Gastrocnemius medialis (tissue), 4 donors: ENCODE results near the gene WDR4. TPM values are rescaled to one million over a fixed set of nuclear protein-coding genes. Genes with fewer than 3 reads are reported as not detected.

Experiments
- ATAC-seq, 2 donors: fragments of 150-250 bp; one replicate each; pipeline ENCODE4 v1.9.1; 2016
- DNase-seq, 2 donors: peaks; one replicate each; pipeline ENCODE4 v3.0.0-alpha.2; 2019
- H3K27ac ChIP-seq, 4 donors: fragments of 200-600 bp; sonication (generic); 1 replicate in 1 of 4; 2 replicates in 3 of 4; pipeline ENCODE4 v1.5.1; 2016 to 2018; ENCODE audit warnings: mild to moderate bottlenecking in 2 of 4, moderate library complexity in 1 of 4
- H3K27me3 ChIP-seq, 3 donors: fragments of 200-600 bp; sonication (generic) in 2 of 3; 1 replicate in 1 of 3; 2 replicates in 2 of 3; pipeline versions ENCODE4 v1.5.1 to v1.6.0; 2016 to 2019; ENCODE audit warnings: mild to moderate bottlenecking in 1 of 3, moderate library complexity in 1 of 3
- H3K36me3 ChIP-seq, 2 donors: fragments of 200-600 bp; sonication (generic) in 1 of 2; one replicate each; pipeline ENCODE4 v1.5.1; 2017 to 2018
- H3K4me1 ChIP-seq, 2 donors: fragments of 200-600 bp; sonication (generic) in 1 of 2; one replicate each; pipeline ENCODE4 v1.5.1; 2016 to 2017; ENCODE audit warnings: mild to moderate bottlenecking in 2 of 2
- H3K4me3 ChIP-seq, 4 donors: fragments of 200-600 bp; sonication (generic) in 3 of 4; 1 replicate in 1 of 4; 2 replicates in 3 of 4; pipeline ENCODE4 v1.5.1; 2016 to 2019; ENCODE audit warnings: mild to moderate bottlenecking in 2 of 4
- H3K9me3 ChIP-seq, 3 donors: fragments of 200-600 bp; sonication (generic) in 2 of 3; 1 replicate in 1 of 3; 2 replicates in 2 of 3; pipeline ENCODE4 v1.5.1; 2016 to 2019
- POLR2A ChIP-seq, 2 donors: fragments of 450-650 bp; IDR thresholded peaks; one replicate each; pipeline ENCODE4 v1.6.1; 2017; ENCODE audit warnings: antibody characterized with exemption in 2 of 2, mild to moderate bottlenecking in 2 of 2, moderate library complexity in 2 of 2
- in situ Hi-C, 4 donors: fragments of 200-750 bp; cut with MboI; loops; one replicate each; pipeline versions ENCODE4 v1.15.0 to v1.8.0; 2017; ENCODE audit warnings: low sequenced_read_pairs in 4 of 4
- intact Hi-C: fragments of 100-400 bp; cut with DNase I; formaldehyde crosslinking; loops from one replicate; pipeline ENCODE4 v1.15.1; 2023; ENCODE audit warnings: low total_unique reads
- total RNA-seq, 4 donors: library from RNA; depleted of rRNA; stranded (reverse); fragments of >200 nt; gene quantifications; one replicate each; pipeline versions ENCODE4 v1.1.0 to v1.2.3, GENCODE V29; 2016
- TF ChIP-seq, protein P1 (sequence below), 5 experiments: fragments of 450-650 bp in 3 of 5; fragments of 200-600 bp in 2 of 5; sonication (generic) in 2 of 5; IDR thresholded peaks in 4 of 5; conservative IDR thresholded peaks in 1 of 5; 1 replicate in 4 of 5; 2 replicates in 1 of 5; pipeline ENCODE4 v1.5.1; 2016 to 2019; ENCODE audit warnings: antibody characterized with exemption in 5 of 5, mild to moderate bottlenecking in 3 of 5, moderate library complexity in 3 of 5

WDR4 gene
- total RNA-seq, 4 donors from 2014 or later, result 1.9 to 13.3 (median 4.4) TPM

DNA sequence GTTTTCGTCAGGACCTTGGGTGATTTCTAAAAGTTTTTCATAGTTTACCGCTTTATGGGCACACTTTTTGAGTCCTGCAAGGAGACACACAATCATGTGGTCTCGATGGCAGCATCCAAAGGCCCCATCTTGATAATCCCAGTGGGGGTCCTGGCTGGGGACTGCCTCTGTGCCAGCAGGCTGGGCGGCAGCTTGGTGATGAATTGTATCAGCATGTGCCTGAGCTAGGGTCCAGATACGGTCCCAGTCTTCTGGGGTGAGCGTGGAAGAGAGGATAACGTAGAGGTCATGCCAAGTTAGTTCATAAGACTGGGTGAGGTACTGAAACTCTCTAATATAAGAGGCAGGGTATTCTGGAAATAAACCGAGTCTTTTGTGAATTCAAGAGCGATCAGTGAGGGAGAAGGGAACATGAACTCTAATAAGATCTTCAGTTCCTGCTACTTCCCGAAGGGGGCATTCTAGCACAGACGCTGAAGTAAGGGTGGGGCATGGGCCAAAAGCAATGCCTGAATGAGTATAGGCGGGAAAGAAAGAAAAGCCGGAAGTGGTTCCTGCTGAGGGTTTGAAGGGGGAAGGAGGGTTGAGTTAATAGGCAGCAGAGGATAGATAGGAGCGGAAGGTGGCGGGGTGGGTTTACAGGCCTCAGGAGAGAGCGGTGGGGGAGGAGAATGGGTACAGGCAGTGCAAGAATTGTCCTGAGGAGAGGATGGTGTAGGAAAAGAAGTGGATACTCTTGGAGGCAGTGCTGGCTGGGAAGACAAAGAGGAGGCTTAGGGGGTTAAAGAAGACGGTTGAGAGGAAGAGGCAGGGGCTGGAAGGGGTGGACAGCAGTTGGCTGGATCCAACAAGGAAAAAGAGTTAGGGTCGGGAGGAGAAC, 44.5 kb upstream of the WDR4 start:
- in situ Hi-C loops, result no loop called here
- TF ChIP-seq POLR2A (IDR thresholded peaks at IDR 0.05), result no peak
- TF ChIP-seq, protein P1, sequence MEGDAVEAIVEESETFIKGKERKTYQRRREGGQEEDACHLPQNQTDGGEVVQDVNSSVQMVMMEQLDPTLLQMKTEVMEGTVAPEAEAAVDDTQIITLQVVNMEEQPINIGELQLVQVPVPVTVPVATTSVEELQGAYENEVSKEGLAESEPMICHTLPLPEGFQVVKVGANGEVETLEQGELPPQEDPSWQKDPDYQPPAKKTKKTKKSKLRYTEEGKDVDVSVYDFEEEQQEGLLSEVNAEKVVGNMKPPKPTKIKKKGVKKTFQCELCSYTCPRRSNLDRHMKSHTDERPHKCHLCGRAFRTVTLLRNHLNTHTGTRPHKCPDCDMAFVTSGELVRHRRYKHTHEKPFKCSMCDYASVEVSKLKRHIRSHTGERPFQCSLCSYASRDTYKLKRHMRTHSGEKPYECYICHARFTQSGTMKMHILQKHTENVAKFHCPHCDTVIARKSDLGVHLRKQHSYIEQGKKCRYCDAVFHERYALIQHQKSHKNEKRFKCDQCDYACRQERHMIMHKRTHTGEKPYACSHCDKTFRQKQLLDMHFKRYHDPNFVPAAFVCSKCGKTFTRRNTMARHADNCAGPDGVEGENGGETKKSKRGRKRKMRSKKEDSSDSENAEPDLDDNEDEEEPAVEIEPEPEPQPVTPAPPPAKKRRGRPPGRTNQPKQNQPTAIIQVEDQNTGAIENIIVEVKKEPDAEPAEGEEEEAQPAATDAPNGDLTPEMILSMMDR (IDR thresholded peaks at IDR 0.05 in 4 of 5, conservative IDR thresholded peaks at IDR 0.05 in 1 of 5), result peak; percentile 62 to 83 (median 71)

DNA sequence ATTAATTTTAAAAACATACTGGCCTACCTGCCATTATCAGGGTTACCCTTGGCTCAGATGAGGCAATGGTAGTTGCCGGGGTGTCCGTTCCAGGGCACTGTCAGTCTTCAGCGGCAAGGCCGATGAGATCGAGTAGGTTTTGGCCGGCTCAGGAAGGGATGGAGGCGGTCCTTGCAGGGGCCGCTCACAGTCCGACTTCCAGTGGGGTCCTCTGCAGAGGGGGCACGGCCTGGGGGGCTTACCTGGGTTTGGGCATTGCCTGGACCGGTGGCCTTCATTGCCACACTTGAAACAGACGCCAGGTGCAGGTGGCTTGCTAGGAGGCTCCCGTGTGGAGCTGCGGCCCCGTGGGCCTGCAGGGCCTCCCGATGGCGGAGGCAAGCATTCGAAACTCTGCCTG, 43.6 kb upstream of the WDR4 start:
- Histone ChIP-seq H3K36me3 (no peaks in the 10 kb centered on the region), H3K27ac (no peak overlapping the region), H3K9me3 (no peaks in the 10 kb centered on the region), H3K27me3 (no peaks in the 10 kb centered on the region), H3K4me1 (peaks cover 5 to 8% of the 10 kb centered on the region in 2 donors), H3K4me3 (no peak overlapping the region)
- ATAC-seq (no peak), DNase-seq (no peak)
- intact Hi-C loops (no loop called here), in situ Hi-C loops (no loop called here)
- TF ChIP-seq, protein P1 (IDR thresholded peaks at IDR 0.05 in 4 of 5, conservative IDR thresholded peaks at IDR 0.05 in 1 of 5), result no peak

More for the DNA sequence above, 44.5 kb upstream of the WDR4 start:
- intact Hi-C loops, result no loop called here
- peak; percentile 53 to 64 for DNase-seq
- peak; percentile 85 to 91 for ATAC-seq
- no peaks in the 10 kb centered on the region for H3K36me3 ChIP-seq
- H3K9me3 ChIP-seq, result no peaks in the 10 kb centered on the region
- H3K4me3 ChIP-seq, result no peak overlapping the region
- no peaks in the 10 kb centered on the region for H3K27me3 ChIP-seq
- H3K27ac ChIP-seq, result no peak overlapping the region
- peaks cover 5 to 8% of the 10 kb centered on the region in 2 donors for H3K4me1 ChIP-seq

GRCh38 chr21:42921927-42922326, 42.6 kb upstream of the WDR4 start:
- in situ Hi-C loops (no loop called here), intact Hi-C loops (no loop called here)
- ATAC-seq, result no peak
- H3K9me3 ChIP-seq, result no peaks in the 10 kb centered on the region
- no peak overlapping the region for H3K4me3 ChIP-seq
- DNase-seq, result no peak
- TF ChIP-seq, protein P1 (IDR thresholded peaks at IDR 0.05 in 4 of 5, conservative IDR thresholded peaks at IDR 0.05 in 1 of 5), result no peak
- no peak for TF ChIP-seq POLR2A (IDR thresholded peaks at IDR 0.05)
- no peak overlapping the region for H3K27ac ChIP-seq
- H3K4me1 ChIP-seq, result peaks cover 5 to 8% of the 10 kb centered on the region in 2 donors
- no peaks in the 10 kb centered on the region for H3K36me3 ChIP-seq
- H3K27me3 ChIP-seq, result no peaks in the 10 kb centered on the region

- in situ Hi-C loops (no loop called here), intact Hi-C loops (no loop called here)
- Histone ChIP-seq H3K36me3 (no peaks in the 10 kb centered on the region), H3K4me1 (no peaks in the 10 kb centered on the region), H3K27ac (no peak overlapping the region), H3K27me3 (no peaks in the 10 kb centered on the region), H3K9me3 (no peaks in the 10 kb centered on the region), H3K4me3 (no peak overlapping the region)
- DNase-seq (no peak), ATAC-seq (no peak)
- TF ChIP-seq, protein P1 (IDR thresholded peaks at IDR 0.05 in 4 of 5, conservative IDR thresholded peaks at IDR 0.05 in 1 of 5), result no peak
- no peak for TF ChIP-seq POLR2A (IDR thresholded peaks at IDR 0.05)
These were observed 39.0 kb upstream of the WDR4 start for GRCh38 chr21:42918291-42918690.
